Erythroblast (primary cell): Measurements from ENCODE around the gene DSCAML1.

Experiments used
- GATA1 ChIP-seq: IDR thresholded peaks from 2 replicates; pipeline ENCODE4 v1.6.1; 2011; ENCODE audit warnings: low read depth, mild to moderate bottlenecking, control low read depth, low read length, moderate library complexity
- POLR2A ChIP-seq: IDR thresholded peaks from 2 replicates; pipeline ENCODE4 v1.6.1; 2011; ENCODE audit warnings: mild to moderate bottlenecking, low read length

- no peak for TF ChIP-seq POLR2A
- TF ChIP-seq GATA1 = no peak
Measured at GRCh38 chr11:117506971-117507370, 290.0 kb downstream of the DSCAML1 start.
